OCI-LY7 (cell line): ENCODE results near the gene MTIF2.

Source experiments
- CTCF ChIP-seq: fragments of 200-600 bp; sonication (generic); conservative IDR thresholded peaks from 2 replicates; pipeline ENCODE4 v1.5.1; 2014; ENCODE audit warnings: mild to moderate bottlenecking, antibody characterized with exemption, low read length, moderate library complexity, mixed read lengths
- EZH2phosphoT487 ChIP-seq: fragments of 200-600 bp; sonication (generic); IDR thresholded peaks from 2 replicates; pipeline ENCODE4 v1.6.1; 2018; ENCODE audit warnings: low read depth, borderline replicate concordance, mild to moderate bottlenecking, mixed run types, antibody characterized with exemption, low read length, moderate library complexity, mixed read lengths

GRCh38 chr2:55196526-55196925 is 72.5 kb downstream of the MTIF2 start:
- TF ChIP-seq CTCF: no peak
- no peak for TF ChIP-seq EZH2phosphoT487
